A549 (cell line): Measurements from ENCODE around the gene CCSER1.

ENCODE experiments used
- CHD2 ChIP-seq: fragments of 150-350 bp; IDR thresholded peaks from 2 replicates; pipeline ENCODE4 v1.6.1; 2014; ENCODE audit warnings: low read length; ENCODE audit not compliant: partially characterized antibody
- CTCF ChIP-seq: fragments of >200 bp; sonication (Bioruptor Twin); formaldehyde crosslinking; IDR thresholded peaks from 3 replicates; pipeline ENCODE4 v1.5.1; 2016
- MAX ChIP-seq: IDR thresholded peaks from 2 replicates; pipeline ENCODE4 v1.6.1; 2012
- MAZ ChIP-seq: fragments of 150-350 bp; IDR thresholded peaks from 2 replicates; pipeline ENCODE4 v1.6.1; 2014; ENCODE audit warnings: antibody characterized with exemption, low read depth, low read length, borderline replicate concordance
- POLR2AphosphoS2 ChIP-seq: conservative IDR thresholded peaks from 2 replicates; pipeline ENCODE4 v1.6.1; 2012; ENCODE audit warnings: low read length, improper control_type of control experiment, inconsistent platforms
- RAD21 ChIP-seq, 2 experiments: fragments of >200 bp in 1 of 2; sonication (Bioruptor Twin) in 1 of 2; formaldehyde crosslinking in 1 of 2; IDR thresholded peaks in 1 of 2; conservative IDR thresholded peaks in 1 of 2; 2 replicates in 1 of 2; 3 replicates in 1 of 2; pipeline ENCODE4 v1.6.1; 2012 to 2018; ENCODE audit warnings: inconsistent platforms in 1 of 2
- REST ChIP-seq: fragments of 200-600 bp; sonication (generic); IDR thresholded peaks from 2 replicates; pipeline ENCODE4 v1.6.1; 2016; ENCODE audit warnings: antibody characterized with exemption, mild to moderate bottlenecking, moderate library complexity
- SREBF2 ChIP-seq: fragments of 450-650 bp; IDR thresholded peaks from 2 replicates; pipeline ENCODE4 v1.6.1; 2014; ENCODE audit warnings: mild to moderate bottlenecking, moderate library complexity
- TP53 ChIP-seq: fragments of 250-450 bp; sonication (Bioruptor Pico); IDR thresholded peaks from 2 replicates; pipeline ENCODE4 v1.5.0; 2021; ENCODE audit warnings: mild to moderate bottlenecking, moderate library complexity
- ZFP36 ChIP-seq: fragments of 450-650 bp; IDR thresholded peaks from 2 replicates; pipeline ENCODE4 v1.6.1; 2014; ENCODE audit warnings: borderline replicate concordance; ENCODE audit not compliant: partially characterized antibody

- TF ChIP-seq ZFP36 (no peak), MAX (no peak), CTCF (no peak), RAD21 (conservative IDR thresholded peaks at IDR 0.05 in 1 of 2, IDR thresholded peaks at IDR 0.05 in 1 of 2) (no peak), TP53 (CRISPR knock-in tag) (no peak), POLR2AphosphoS2 (no peak), SREBF2 (no peak), CHD2 (no peak), MAZ (no peak), REST (no peak)
Observed at GRCh38 chr4:91611782-91612181, 1484.6 kb downstream of the CCSER1 start.
